H9 (cell line): ENCODE data around the gene PCF11. TPM values are rescaled to one million over a fixed set of nuclear protein-coding genes. Genes with fewer than 3 reads are reported as not detected.

ENCODE experiments used
- DNase-seq: peaks from one replicate; pipeline ENCODE4 v3.0.0-alpha.2; 2017
- H2AFZ ChIP-seq: one replicate; pipeline ENCODE4 v1.6.1; 2013; ENCODE audit warnings: mild to moderate bottlenecking, low read length, control low read depth, moderate library complexity
- H2AK5ac ChIP-seq: 2 replicates; pipeline ENCODE4 v1.6.1; 2013; ENCODE audit warnings: low read length, control low read depth, mixed read lengths; ENCODE audit not compliant: insufficient read length
- H2BK120ac ChIP-seq: one replicate; pipeline ENCODE4 v1.6.1; 2013; ENCODE audit warnings: low read depth, mild to moderate bottlenecking, low read length, control low read depth, inconsistent platforms; ENCODE audit not compliant: poor library complexity, severe bottlenecking
- H2BK12ac ChIP-seq: 2 replicates; pipeline ENCODE4 v1.6.1; 2013; ENCODE audit warnings: low read length, control low read depth, mixed read lengths, low read depth; ENCODE audit not compliant: insufficient read length
- H2BK15ac ChIP-seq: 2 replicates; pipeline ENCODE4 v1.6.1; 2013; ENCODE audit warnings: low read depth, low read length, control low read depth
- H2BK20ac ChIP-seq: one replicate; pipeline ENCODE4 v1.6.1; 2013; ENCODE audit warnings: low read depth, mild to moderate bottlenecking, low read length, control low read depth, inconsistent platforms; ENCODE audit not compliant: poor library complexity, severe bottlenecking
- H2BK5ac ChIP-seq: 2 replicates; pipeline ENCODE4 v1.6.1; 2013; ENCODE audit warnings: low read length, control low read depth, mixed read lengths; ENCODE audit not compliant: insufficient read length
- H3K14ac ChIP-seq: 2 replicates; pipeline ENCODE4 v1.6.1; 2013; ENCODE audit warnings: low read length, control low read depth; ENCODE audit not compliant: insufficient read depth
- H3K18ac ChIP-seq: 2 replicates; pipeline ENCODE4 v1.6.1; 2013; ENCODE audit warnings: low read depth, mild to moderate bottlenecking, mixed read lengths, low read length, control low read depth; ENCODE audit not compliant: insufficient read length
- H3K23ac ChIP-seq: 2 replicates; pipeline ENCODE4 v1.6.1; 2013; ENCODE audit warnings: low read length, control low read depth, mixed read lengths, low read depth; ENCODE audit not compliant: insufficient read length
- H3K23me2 ChIP-seq: 2 replicates; pipeline ENCODE4 v1.6.1; 2013; ENCODE audit warnings: low read depth, mild to moderate bottlenecking, mixed read lengths, low read length, control low read depth; ENCODE audit not compliant: insufficient read length, poor library complexity, severe bottlenecking
- H3K27ac ChIP-seq: 2 replicates; pipeline ENCODE4 v1.5.1; 2013; ENCODE audit warnings: low read length, control low read depth, mixed read lengths, low read depth; ENCODE audit not compliant: insufficient read length
- H3K27me3 ChIP-seq: 2 replicates; pipeline ENCODE4 v1.6.1; 2013; ENCODE audit warnings: low read length, control low read depth, inconsistent platforms; ENCODE audit not compliant: insufficient read depth
- H3K4ac ChIP-seq: 2 replicates; pipeline ENCODE4 v1.6.1; 2013; ENCODE audit warnings: low read depth, mild to moderate bottlenecking, control low read depth, inconsistent platforms, low read length, moderate library complexity
- H3K4me1 ChIP-seq: 2 replicates; pipeline ENCODE4 v1.6.1; 2013; ENCODE audit warnings: low read length, control low read depth, inconsistent platforms; ENCODE audit not compliant: insufficient read depth
- H3K4me2 ChIP-seq: 2 replicates; pipeline ENCODE4 v1.6.1; 2013; ENCODE audit warnings: low read length, control low read depth, mixed read lengths; ENCODE audit not compliant: insufficient read length, insufficient read depth
- H3K56ac ChIP-seq: 2 replicates; pipeline ENCODE4 v1.6.1; 2013; ENCODE audit warnings: low read depth, mild to moderate bottlenecking, mixed read lengths, low read length, control low read depth; ENCODE audit not compliant: insufficient read length
- H3K79me1 ChIP-seq: 2 replicates; pipeline ENCODE4 v1.6.1; 2013; ENCODE audit warnings: low read depth, mild to moderate bottlenecking, moderate library complexity, low read length, control low read depth, inconsistent platforms; ENCODE audit not compliant: insufficient read depth, poor library complexity, severe bottlenecking
- H3K79me2 ChIP-seq: 2 replicates; pipeline ENCODE4 v1.6.1; 2013; ENCODE audit warnings: low read length, control low read depth, inconsistent platforms; ENCODE audit not compliant: insufficient read depth
- H3K9ac ChIP-seq: 2 replicates; pipeline ENCODE4 v1.6.1; 2013; ENCODE audit warnings: low read length, control low read depth, mixed read lengths; ENCODE audit not compliant: insufficient read length; ENCODE audit errors: extremely low read depth
- H3K9me3 ChIP-seq: one replicate; pipeline ENCODE4 v1.6.1; 2013; ENCODE audit warnings: low read depth, low read length, inconsistent platforms; ENCODE audit not compliant: control insufficient read depth
- H3T11ph ChIP-seq: one replicate; pipeline ENCODE4 v1.6.1; 2013; ENCODE audit warnings: mild to moderate bottlenecking, low read length, control low read depth, inconsistent platforms
- H4K20me1 ChIP-seq: one replicate; pipeline ENCODE4 v1.6.1; 2013; ENCODE audit not compliant: control insufficient read depth, insufficient read length, insufficient read depth
- H4K5ac ChIP-seq: 2 replicates; pipeline ENCODE4 v1.6.1; 2013; ENCODE audit warnings: low read depth, mild to moderate bottlenecking, mixed read lengths, low read length, control low read depth; ENCODE audit not compliant: insufficient read length
- H4K8ac ChIP-seq: replicated peaks from 2 replicates; pipeline ENCODE4 v1.6.1; 2013; ENCODE audit warnings: low read length, control low read depth, mixed read lengths, low read depth; ENCODE audit not compliant: insufficient read length
- H4K91ac ChIP-seq: 2 replicates; pipeline ENCODE4 v1.6.1; 2013; ENCODE audit warnings: low read depth, mild to moderate bottlenecking, moderate library complexity, mixed read lengths, low read length, control low read depth; ENCODE audit not compliant: insufficient read length
- H3K27ac Mint-ChIP-seq, 3 experiments: 2 replicates in 2 of 3; 3 replicates in 1 of 3; pipeline ENCODE4 v1.8.0; 2020 to 2021; ENCODE audit warnings: mixed read lengths in 3 of 3, mild to moderate bottlenecking in 1 of 3, moderate library complexity in 1 of 3
- H3K27me3 Mint-ChIP-seq: 2 replicates; pipeline ENCODE4 v1.8.0; 2021; ENCODE audit warnings: low read depth, mild to moderate bottlenecking, moderate library complexity, mixed read lengths
- H3K36me3 Mint-ChIP-seq, 3 experiments: 2 replicates in 2 of 3; 3 replicates in 1 of 3; pipeline ENCODE4 v1.8.0; 2020 to 2021; ENCODE audit warnings: low read depth in 3 of 3, mixed read lengths in 3 of 3; ENCODE audit not compliant: insufficient read depth in 1 of 3
- H3K4me1 Mint-ChIP-seq, 2 experiments: 2 replicates each; pipeline ENCODE4 v1.8.0; 2020; ENCODE audit warnings: mixed read lengths in 2 of 2
- H3K4me3 Mint-ChIP-seq, 2 experiments: 2 replicates in 1 of 2; 3 replicates in 1 of 2; pipeline ENCODE4 v1.8.0; 2020 to 2021; ENCODE audit warnings: mild to moderate bottlenecking in 2 of 2, mixed read lengths in 2 of 2, moderate library complexity in 1 of 2
- H3K9me3 Mint-ChIP-seq, 2 experiments: 2 replicates in 1 of 2; 3 replicates in 1 of 2; pipeline ENCODE4 v1.8.0; 2020; ENCODE audit warnings: mild to moderate bottlenecking in 2 of 2, mixed read lengths in 2 of 2, moderate library complexity in 1 of 2
- WGBS: extraction: QIAGEN DNeasy Blood & Tissue Kit; methylation state at CpG from one replicate; pipeline ENCODE4 v1.1.7; 2013; ENCODE audit warnings: missing lambda C conversion rate, low lambda C conversion rate, mixed read lengths; ENCODE audit not compliant: insufficient read length; ENCODE audit errors: extremely low coverage; 5-methylcytosine and 5-hydroxymethylcytosine counted together
- total RNA-seq: library from RNA; stranded (reverse); gene quantifications from 2 replicates; pipeline ENCODE4 v1.2.1, GENCODE V29; 2021
- TF ChIP-seq, protein P1 (sequence below): fragments of 200-600 bp; sonication (generic); conservative IDR thresholded peaks from 3 replicates; pipeline ENCODE4 v1.8.0; 2021; ENCODE audit warnings: antibody characterized with exemption, mild to moderate bottlenecking

PCF11 gene
- total RNA-seq, 1 experiment from 2014 or later = 50.9 TPM

GRCh38 chr11:83168756-83169155 lies 11.8 kb downstream of the PCF11 start:
- H3T11ph ChIP-seq = no peak overlapping the region
- TF ChIP-seq, protein P1, sequence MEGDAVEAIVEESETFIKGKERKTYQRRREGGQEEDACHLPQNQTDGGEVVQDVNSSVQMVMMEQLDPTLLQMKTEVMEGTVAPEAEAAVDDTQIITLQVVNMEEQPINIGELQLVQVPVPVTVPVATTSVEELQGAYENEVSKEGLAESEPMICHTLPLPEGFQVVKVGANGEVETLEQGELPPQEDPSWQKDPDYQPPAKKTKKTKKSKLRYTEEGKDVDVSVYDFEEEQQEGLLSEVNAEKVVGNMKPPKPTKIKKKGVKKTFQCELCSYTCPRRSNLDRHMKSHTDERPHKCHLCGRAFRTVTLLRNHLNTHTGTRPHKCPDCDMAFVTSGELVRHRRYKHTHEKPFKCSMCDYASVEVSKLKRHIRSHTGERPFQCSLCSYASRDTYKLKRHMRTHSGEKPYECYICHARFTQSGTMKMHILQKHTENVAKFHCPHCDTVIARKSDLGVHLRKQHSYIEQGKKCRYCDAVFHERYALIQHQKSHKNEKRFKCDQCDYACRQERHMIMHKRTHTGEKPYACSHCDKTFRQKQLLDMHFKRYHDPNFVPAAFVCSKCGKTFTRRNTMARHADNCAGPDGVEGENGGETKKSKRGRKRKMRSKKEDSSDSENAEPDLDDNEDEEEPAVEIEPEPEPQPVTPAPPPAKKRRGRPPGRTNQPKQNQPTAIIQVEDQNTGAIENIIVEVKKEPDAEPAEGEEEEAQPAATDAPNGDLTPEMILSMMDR = no peak
- H4K91ac ChIP-seq = no peak overlapping the region
- no peak overlapping the region for H2BK12ac ChIP-seq
- H3K4me2 ChIP-seq = no peak overlapping the region
- no peak overlapping the region for H4K5ac ChIP-seq
- no peak overlapping the region for H2BK120ac ChIP-seq
- H2BK20ac ChIP-seq = no peak overlapping the region
- no peaks in the 10 kb centered on the region for H3K9me3 ChIP-seq
- no peaks in the 10 kb centered on the region for H4K20me1 ChIP-seq
- Mint-ChIP-seq H3K27me3 (no peaks in the 10 kb centered on the region), H3K9me3 (no peaks in the 10 kb centered on the region; a peak in 1 of 5 replicates), H3K27ac (no peak overlapping the region), H3K4me1 (peaks cover 15 to 19% of the 10 kb centered on the region in 2 experiments), H3K36me3 (peaks cover 54 to 84% (median 84%) of the 10 kb centered on the region in 3 experiments), H3K4me3 (no peak overlapping the region; a peak in 1 of 5 replicates)
- no peaks in the 10 kb centered on the region for H3K23me2 ChIP-seq
- no peaks in the 10 kb centered on the region for H3K27me3 ChIP-seq
- H3K56ac ChIP-seq = no peak overlapping the region
- no peak overlapping the region for H2AK5ac ChIP-seq
- no peak overlapping the region for H2AFZ ChIP-seq
- H3K27ac ChIP-seq = no peak overlapping the region
- no peak for DNase-seq
- H2BK15ac ChIP-seq = no peak overlapping the region
- H4K8ac ChIP-seq = no peak overlapping the region
- no CpG with 5 or more reads among the region's 5 CpGs for WGBS
- H2BK5ac ChIP-seq = no peak overlapping the region
- H3K14ac ChIP-seq = no peak overlapping the region
- H3K79me2 ChIP-seq = peaks cover 14% of the 10 kb centered on the region; the same call in 1 of the 2 replicates
- H3K4me1 ChIP-seq = no peaks in the 10 kb centered on the region
- no peak overlapping the region for H3K23ac ChIP-seq
- no peak overlapping the region for H3K9ac ChIP-seq
- no peak overlapping the region for H3K4ac ChIP-seq
- H3K18ac ChIP-seq = no peak overlapping the region
- peaks cover 4% of the 10 kb centered on the region for H3K79me1 ChIP-seq
